IMR-90 (cell line): ENCODE results near the gene FLVCR1. TPM values are rescaled to one million over a fixed set of nuclear protein-coding genes. Genes with fewer than 3 reads are reported as not detected.

Experiments used
- ATAC-seq: fragments of 200-7000 bp; cut with Tn5 transposase; 2 replicates; pipeline ENCODE4 v1.9.1; 2020; ENCODE audit warnings: low read depth, mild to moderate bottlenecking, moderate library complexity
- BruUV-seq: library from RNA; stranded (reverse); fragments of 400-500 nt; replicated peaks from 2 replicates; lab custom pipeline; 2021; lab: Mats Ljungman, UMichigan
- CTCF ChIA-PET: fragments of 300-600 bp; formaldehyde crosslinking; extraction: SDS; loops from one replicate; lab custom pipeline; 2021; ENCODE audit warnings: antibody characterized with exemption; lab: Yijun Ruan, JAX
- POLR2A ChIA-PET: fragments of 300-600 bp; sonication (Branson Sonifier 250); formaldehyde crosslinking; loops from one replicate; lab custom pipeline; 2022; ENCODE audit warnings: antibody characterized with exemption; ENCODE audit not compliant: unreplicated experiment; lab: Charles Lee
- DNase-seq: peaks from one replicate; pipeline ENCODE4 v3.0.0; 2013
- H2AFZ ChIP-seq: replicated peaks from 2 replicates; pipeline ENCODE3; 2013; ENCODE audit warnings: low read length, mild to moderate bottlenecking; ENCODE audit not compliant: poor library complexity
- H2AK5ac ChIP-seq: 2 replicates; pipeline ENCODE4 v1.6.1; 2013; ENCODE audit warnings: low read depth, low read length, inconsistent platforms
- H2AK9ac ChIP-seq: replicated peaks from 2 replicates; pipeline ENCODE3; 2013; ENCODE audit warnings: mild to moderate bottlenecking, low read depth, low read length, moderate library complexity; ENCODE audit not compliant: poor library complexity
- H2BK120ac ChIP-seq: 2 replicates; pipeline ENCODE4 v1.6.1; 2013; ENCODE audit warnings: low read depth, low read length, inconsistent platforms
- H2BK15ac ChIP-seq: 3 replicates; pipeline ENCODE4 v1.6.1; 2013; ENCODE audit warnings: low read depth, low read length, inconsistent platforms
- H2BK20ac ChIP-seq: 2 replicates; pipeline ENCODE4 v1.6.1; 2013; ENCODE audit warnings: low read depth, mild to moderate bottlenecking, inconsistent platforms, low read length, moderate library complexity
- H2BK5ac ChIP-seq: 2 replicates; pipeline ENCODE4 v1.6.1; 2013; ENCODE audit warnings: mild to moderate bottlenecking, low read depth, low read length, inconsistent platforms; ENCODE audit not compliant: poor library complexity, severe bottlenecking
- H3K14ac ChIP-seq: replicated peaks from 2 replicates; pipeline ENCODE4 v1.6.1; 2013; ENCODE audit warnings: low read depth, low read length, inconsistent platforms
- H3K18ac ChIP-seq: 2 replicates; pipeline ENCODE4 v1.6.1; 2013; ENCODE audit warnings: low read depth, low read length, control low read depth
- H3K23ac ChIP-seq: 2 replicates; pipeline ENCODE4 v1.6.1; 2013; ENCODE audit warnings: low read depth, low read length, inconsistent platforms
- H3K27ac ChIP-seq: 2 replicates; pipeline ENCODE4 v1.5.1; 2013; ENCODE audit warnings: mild to moderate bottlenecking, control low read depth, low read length; ENCODE audit not compliant: insufficient read depth
- H3K27me3 ChIP-seq: 2 replicates; pipeline ENCODE4 v1.6.1; 2013; ENCODE audit warnings: low read length; ENCODE audit not compliant: control insufficient read depth, insufficient read depth
- H3K36me3 ChIP-seq: 2 replicates; pipeline ENCODE4 v1.6.1; 2013; ENCODE audit warnings: low read length, mixed read lengths; ENCODE audit not compliant: control insufficient read depth, insufficient read depth
- H3K4ac ChIP-seq: 2 replicates; pipeline ENCODE4 v1.6.1; 2013; ENCODE audit warnings: low read depth, low read length, inconsistent platforms
- H3K4me1 ChIP-seq: 2 replicates; pipeline ENCODE4 v1.6.1; 2013; ENCODE audit warnings: low read length, mixed read lengths; ENCODE audit not compliant: control insufficient read depth, insufficient read depth
- H3K4me2 ChIP-seq: 2 replicates; pipeline ENCODE4 v1.6.1; 2013; ENCODE audit warnings: low read depth, mild to moderate bottlenecking, control low read depth, low read length, moderate library complexity
- H3K4me3 ChIP-seq: 2 replicates; pipeline ENCODE4 v1.5.1; 2013; ENCODE audit warnings: low read depth, mild to moderate bottlenecking, control low read depth, low read length, moderate library complexity; ENCODE audit not compliant: insufficient read depth
- H3K56ac ChIP-seq: 2 replicates; pipeline ENCODE4 v1.6.1; 2013; ENCODE audit warnings: low read length, inconsistent platforms; ENCODE audit not compliant: insufficient read depth; ENCODE audit errors: extremely low read depth
- H3K79me1 ChIP-seq, 2 experiments: 2 replicates each; pipeline ENCODE4 v1.6.1; 2013; ENCODE audit warnings: low read length in 2 of 2, inconsistent platforms in 1 of 2, low read depth in 1 of 2
- H3K9ac ChIP-seq: 2 replicates; pipeline ENCODE4 v1.6.1; 2013; ENCODE audit warnings: low read depth, low read length, control low read depth
- H3K9me1 ChIP-seq: 2 replicates; pipeline ENCODE4 v1.6.1; 2013; ENCODE audit warnings: low read length, inconsistent platforms; ENCODE audit not compliant: insufficient read depth
- H3K9me3 ChIP-seq: 2 replicates; pipeline ENCODE4 v1.6.1; 2013; ENCODE audit warnings: low read length; ENCODE audit not compliant: control insufficient read depth, insufficient read depth
- H4K20me1 ChIP-seq: 2 replicates; pipeline ENCODE4 v1.6.1; 2013; ENCODE audit warnings: low read length, inconsistent platforms; ENCODE audit not compliant: insufficient read depth
- H4K5ac ChIP-seq: 2 replicates; pipeline ENCODE4 v1.6.1; 2013; ENCODE audit warnings: mild to moderate bottlenecking, low read depth, low read length, control low read depth
- H4K8ac ChIP-seq, 2 experiments: 2 replicates each; pipeline ENCODE4 v1.6.1; 2013; ENCODE audit warnings: low read depth in 2 of 2, low read length in 2 of 2, control low read depth in 1 of 2, inconsistent platforms in 1 of 2
- H4K91ac ChIP-seq: 2 replicates; pipeline ENCODE4 v1.6.1; 2013; ENCODE audit warnings: low read depth, low read length, inconsistent platforms; ENCODE audit not compliant: insufficient read depth
- CHD1 ChIP-seq: IDR thresholded peaks from 2 replicates; pipeline ENCODE4 v1.6.1; 2012; ENCODE audit warnings: low read depth, low read length, improper control_type of control experiment
- WGBS, 2 experiments: methylation state at CpG; one replicate each; pipeline versions ENCODE4 v1.1.5 to v1.1.7; 2013; ENCODE audit warnings: missing lambda C conversion rate in 2 of 2; ENCODE audit not compliant: insufficient read length in 1 of 2; ENCODE audit errors: extremely low coverage in 2 of 2; 5-methylcytosine and 5-hydroxymethylcytosine counted together
- dilution Hi-C: fragments of 300-500 bp; cut with HindIII; formaldehyde crosslinking; loops from one replicate; pipeline ENCODE4 v1.14.3; 2018; ENCODE audit warnings: low sequenced_read_pairs; ENCODE audit not compliant: unreplicated experiment
- in situ Hi-C: fragments of 300-500 bp; cut with MboI; formaldehyde crosslinking; loops from 3 replicates; pipeline ENCODE4 v1.14.3; 2019; ENCODE audit warnings: low sequenced_read_pairs, inconsistent platforms, mixed read lengths
- intact Hi-C: fragments of 100-400 bp; cut with micrococcal nuclease; formaldehyde crosslinking; loops from 2 replicates; pipeline ENCODE4 v1.10.0; 2022
- polyA plus RNA-seq, 3 experiments: library from polyadenylated mRNA; depleted of rRNA; stranded (reverse); fragments of >200 nt; gene quantifications; 2 replicates each; pipeline ENCODE4 v1.2.3, GENCODE V29; 2012; ENCODE audit warnings: low replicate concordance in 1 of 3
- total RNA-seq: library from RNA; depleted of rRNA; stranded (reverse); fragments of >200 nt; gene quantifications from 2 replicates; pipeline ENCODE4 v1.2.3, GENCODE V29; 2012

FLVCR1 gene
- total and polyA plus RNA-seq, 2 of the 4 experiments (the other 2 are of a cell fraction), result 2.4 to 3.9 TPM

GRCh38 chr1:212879947-212880690 lies 22.0 kb downstream of the FLVCR1 start:
- Histone ChIP-seq H3K4me2 (no peak overlapping the region), H3K79me1 (no peaks in the 10 kb centered on the region), H2AFZ (no peak overlapping the region), H4K8ac (no peak overlapping the region), H3K14ac (no peak overlapping the region), H3K9me3 (no peaks in the 10 kb centered on the region), H2BK5ac (no peak overlapping the region), H3K27me3 (no peaks in the 10 kb centered on the region), H2AK9ac (no peak overlapping the region), H3K23ac (no peak overlapping the region), H3K4me3 (no peak overlapping the region), H3K4me1 (no peaks in the 10 kb centered on the region), H3K27ac (no peak overlapping the region), H4K5ac (no peak overlapping the region), H2BK20ac (no peak overlapping the region), H3K4ac (no peak overlapping the region), H3K9ac (no peak overlapping the region), H3K9me1 (no peaks in the 10 kb centered on the region), H4K91ac (no peak overlapping the region), H2BK120ac (no peak overlapping the region), H2AK5ac (no peak overlapping the region), H4K20me1 (no peaks in the 10 kb centered on the region), H3K56ac (no peak overlapping the region), H2BK15ac (no peak overlapping the region), H3K18ac (no peak overlapping the region), H3K36me3 (peaks cover 13% of the 10 kb centered on the region)
- CTCF ChIA-PET, result no interaction called here
- POLR2A ChIA-PET, result no interaction called here
- in situ Hi-C loops (no loop called here), intact Hi-C loops (no loop called here), dilution Hi-C loops (no loop called here)
- no TSS peak for BruUV-seq
- TF ChIP-seq CHD1, result no peak
- ATAC-seq, result no peak
- 59% methylated on average over 3 of the region's 6 CpGs; no CpG with 5 or more reads in 1 of the 2 experiments for WGBS, 2 experiments
- no peak for DNase-seq
